NCI-H2196 (cell line): ENCODE results near the gene TGM1.

Experiments
- DNase-seq: peaks from one replicate; lab custom pipeline; 2025; ENCODE audit not compliant: unreplicated experiment; lab: John Stamatoyannopoulos, UW

TGM1 gene

DNA sequence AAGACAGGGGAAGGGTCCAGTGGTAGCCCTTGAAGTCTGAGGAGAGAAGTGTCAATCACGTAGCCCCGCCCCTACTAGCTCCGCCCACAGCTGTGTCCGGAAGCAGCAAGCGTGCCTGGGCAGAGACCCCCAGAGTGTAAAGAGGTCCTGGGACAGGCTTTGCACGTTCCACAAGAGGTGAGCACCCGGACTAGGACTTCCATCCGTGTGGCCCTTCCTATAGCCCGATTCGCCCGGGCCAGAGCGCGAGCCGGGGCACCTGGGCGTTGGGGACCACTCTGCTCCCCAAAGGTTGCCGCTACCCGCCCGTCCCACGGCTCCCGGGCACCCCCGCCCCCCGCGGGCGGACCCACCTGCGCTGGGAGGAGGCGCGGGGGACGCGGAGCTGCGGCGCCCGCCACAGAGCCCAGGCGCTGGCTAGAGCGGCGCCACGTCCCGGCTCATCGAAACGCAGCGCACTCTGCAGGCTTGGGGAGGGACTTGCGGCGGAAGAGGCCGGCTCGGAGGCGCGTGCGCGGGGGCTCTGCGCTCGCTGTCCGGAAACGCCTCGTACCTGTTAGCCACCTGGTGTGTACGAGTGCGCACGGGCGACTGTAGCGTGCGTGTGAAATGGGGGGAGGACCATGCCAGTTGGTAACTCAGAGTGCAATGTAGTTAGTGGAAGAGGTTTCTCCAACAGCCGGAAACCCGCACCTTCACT, 8.3 kb upstream of the TGM1 start, which contains the start of gene RABGGTA:
RABGGTA (minus strand) TSS at position 464 of the 700 bp plus-strand sequence. CDS start 482 bp downstream, outside the sequence.
- peak; percentile 92 for DNase-seq

DNA sequence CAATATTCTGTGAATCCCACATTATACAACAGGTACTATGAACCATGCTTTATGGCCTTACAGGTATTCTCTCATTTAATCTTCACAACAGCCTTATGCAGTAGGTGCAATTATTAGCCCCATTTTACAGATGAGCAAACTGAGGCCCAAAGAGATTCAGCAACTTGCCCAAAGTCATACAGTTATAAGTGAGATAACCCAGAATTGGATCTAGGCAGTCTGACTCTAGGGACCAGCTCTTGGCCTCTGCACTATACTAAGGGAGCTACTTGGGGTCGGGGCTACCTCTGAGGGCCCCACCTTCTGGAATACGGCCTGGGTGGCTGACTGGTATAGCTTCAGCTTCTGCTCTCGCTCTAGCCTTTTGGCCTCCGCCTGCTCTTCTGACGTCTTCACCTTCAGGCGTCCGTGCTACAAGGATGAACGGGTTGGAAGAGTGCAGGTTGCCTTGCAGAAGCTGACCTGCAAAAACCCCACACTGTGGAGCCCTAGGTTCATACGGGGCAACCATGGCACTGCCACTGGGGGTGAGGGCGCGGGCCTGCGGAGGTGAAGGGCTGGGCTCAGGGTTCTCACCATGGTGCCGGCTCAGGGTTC, 7.7 kb upstream of the TGM1 start:
- DNase-seq: peak; percentile 52

DNA sequence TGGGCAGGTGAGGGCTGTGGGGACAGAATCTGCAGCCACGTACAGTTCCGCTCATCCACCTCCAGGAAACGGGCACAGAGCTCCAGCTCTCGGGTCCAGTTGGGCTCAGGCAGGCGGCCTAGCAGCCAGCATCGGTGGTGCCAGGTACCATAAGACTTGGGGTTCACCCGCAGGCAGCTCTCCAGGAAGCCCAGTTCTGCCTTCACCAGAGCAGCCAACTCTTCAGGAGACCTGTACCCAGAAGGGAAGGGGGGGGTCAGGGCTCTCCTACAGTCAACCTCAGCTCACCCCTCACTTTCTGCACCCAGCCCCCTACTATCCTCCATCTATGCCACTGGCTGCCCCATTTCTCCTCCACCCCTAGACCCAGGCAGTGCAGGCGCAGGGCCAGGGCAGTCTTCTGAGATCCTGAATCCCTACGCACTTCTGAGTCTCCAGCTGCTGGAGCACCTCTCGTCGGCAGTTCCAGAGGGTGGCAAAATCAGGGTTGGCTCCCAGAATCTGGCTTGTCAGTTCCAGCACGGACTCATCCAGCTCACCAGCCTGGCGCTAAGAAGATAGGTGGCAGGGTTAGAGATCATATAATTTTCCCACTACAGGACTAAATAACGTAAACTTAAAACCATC, 7.0 kb upstream of the TGM1 start:
- no peak for DNase-seq

DNA sequence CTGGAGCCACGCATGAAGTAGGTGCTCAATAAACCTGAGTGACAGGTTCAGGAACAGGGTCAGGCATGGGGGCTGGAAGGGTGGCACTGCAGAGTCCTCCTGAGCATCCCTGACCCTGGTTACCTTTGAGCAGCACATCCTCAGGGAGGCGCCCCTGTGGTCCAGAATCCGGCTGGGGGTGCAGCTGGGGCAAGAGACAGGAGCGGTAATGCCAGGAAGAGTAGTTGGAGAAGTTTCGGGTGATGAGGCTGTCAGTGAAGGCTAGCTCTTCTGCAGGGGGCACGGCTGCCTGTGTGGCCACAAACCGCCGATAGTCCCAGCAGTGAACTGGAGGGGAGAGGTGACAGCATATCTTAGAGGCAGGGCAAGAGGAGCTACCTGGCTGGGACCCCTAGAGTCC, 6.4 kb upstream of the TGM1 start:
- no peak for DNase-seq

DNA sequence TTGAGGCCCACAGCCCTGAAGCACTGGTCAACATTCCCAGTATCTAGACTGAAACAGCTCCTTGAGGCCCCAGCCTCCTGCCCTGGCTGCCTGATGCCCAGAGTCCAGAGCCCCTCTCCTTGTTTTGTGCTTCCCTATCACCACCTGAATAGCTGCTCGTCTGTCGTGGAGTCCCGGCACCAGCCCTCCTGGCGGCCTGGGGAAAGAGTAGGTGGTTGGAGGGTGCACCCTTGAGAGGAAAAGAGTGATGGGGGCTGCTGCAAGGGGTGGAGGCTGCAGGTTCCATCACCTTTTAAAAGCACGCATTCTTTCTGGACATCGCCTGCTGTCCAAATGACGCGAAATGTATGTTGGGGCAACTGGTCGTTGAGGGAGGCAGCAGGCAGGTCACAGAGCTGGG, 5.2 kb upstream of the TGM1 start:
- no peak for DNase-seq

DNA sequence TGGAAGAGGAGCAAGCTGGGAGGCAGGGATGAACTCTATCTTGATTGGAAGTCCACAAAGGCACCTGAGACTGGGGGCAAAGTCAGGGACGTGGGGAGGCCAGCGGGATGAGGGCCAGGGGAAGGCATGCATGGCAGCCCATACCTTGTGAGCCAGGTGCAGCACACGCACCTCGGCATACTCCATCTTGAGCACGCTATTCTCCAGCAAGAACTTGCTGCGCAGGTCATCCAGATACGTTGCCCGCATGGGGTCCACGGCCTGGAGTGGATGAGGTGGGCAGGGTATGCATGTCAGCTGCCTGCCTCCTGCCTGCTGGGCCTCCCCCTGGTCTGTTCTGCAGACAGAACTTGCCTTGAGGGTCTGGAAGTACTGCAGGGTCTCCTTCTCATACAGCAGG, 4.5 kb upstream of the TGM1 start:
- no peak for DNase-seq

DNA sequence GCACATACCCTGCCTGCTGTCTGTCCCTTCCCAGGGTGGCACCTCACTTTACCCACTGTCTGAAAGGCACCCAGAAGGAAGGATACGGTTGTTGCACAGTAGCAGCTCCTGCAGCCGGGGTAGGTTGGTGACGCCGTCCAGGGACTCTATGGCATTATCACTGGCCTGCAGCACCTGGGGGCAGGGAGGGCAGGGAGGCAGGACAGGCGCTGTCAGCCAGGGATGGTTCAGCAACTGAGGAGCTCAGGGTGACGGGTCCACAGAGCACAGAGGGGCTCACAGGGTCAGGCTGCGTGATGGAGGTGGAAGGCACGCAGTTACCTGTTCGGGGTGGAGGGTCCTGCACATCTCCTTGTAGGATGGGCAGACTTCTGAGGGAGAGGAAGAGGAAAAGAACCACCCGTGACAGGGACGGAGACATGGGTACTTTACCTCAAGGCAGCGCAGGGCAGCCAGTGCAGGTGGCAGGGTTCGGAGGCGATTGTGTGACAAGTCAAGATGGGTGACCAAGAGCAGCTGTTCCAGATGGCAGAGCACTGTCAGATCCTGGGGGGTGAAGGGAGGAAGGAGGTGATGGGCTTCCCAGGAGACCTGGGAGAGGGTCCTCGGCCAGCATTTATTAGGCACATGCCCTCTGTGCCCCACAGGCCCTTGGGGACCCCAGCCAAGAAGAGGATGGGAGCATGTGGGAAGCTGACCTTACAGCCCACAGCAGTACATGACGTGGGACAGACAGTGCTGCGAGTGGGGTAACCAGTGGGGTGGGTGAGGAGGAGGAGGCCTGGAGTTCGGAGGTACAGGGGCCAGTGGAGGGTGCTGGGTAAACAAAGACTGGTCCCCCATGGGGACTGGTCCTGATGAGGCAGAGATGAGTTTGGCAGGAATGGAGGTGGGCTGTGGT, 3.6 kb upstream of the TGM1 start:
- DNase-seq: no peak

DNA sequence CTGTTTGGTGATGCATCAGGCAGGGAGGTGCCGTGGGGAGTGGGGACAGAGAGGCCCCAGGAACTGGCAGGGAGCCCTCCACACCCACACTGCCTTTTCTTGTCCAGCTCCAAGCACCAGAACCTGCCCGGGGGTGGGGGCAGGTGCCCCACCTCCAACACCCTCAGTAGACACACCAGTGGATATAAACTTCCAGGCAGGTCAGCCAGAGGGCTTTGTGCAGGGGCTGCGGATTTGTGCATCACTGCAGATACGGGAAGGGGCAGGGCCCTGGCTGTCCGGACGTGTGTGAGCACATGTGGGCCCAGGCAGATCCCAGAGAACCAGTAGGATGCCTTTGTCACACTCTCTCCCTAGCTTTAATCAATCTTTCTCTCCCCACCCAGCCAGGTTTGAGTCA, 1.3 kb upstream of the TGM1 start:
- DNase-seq: no peak

DNA sequence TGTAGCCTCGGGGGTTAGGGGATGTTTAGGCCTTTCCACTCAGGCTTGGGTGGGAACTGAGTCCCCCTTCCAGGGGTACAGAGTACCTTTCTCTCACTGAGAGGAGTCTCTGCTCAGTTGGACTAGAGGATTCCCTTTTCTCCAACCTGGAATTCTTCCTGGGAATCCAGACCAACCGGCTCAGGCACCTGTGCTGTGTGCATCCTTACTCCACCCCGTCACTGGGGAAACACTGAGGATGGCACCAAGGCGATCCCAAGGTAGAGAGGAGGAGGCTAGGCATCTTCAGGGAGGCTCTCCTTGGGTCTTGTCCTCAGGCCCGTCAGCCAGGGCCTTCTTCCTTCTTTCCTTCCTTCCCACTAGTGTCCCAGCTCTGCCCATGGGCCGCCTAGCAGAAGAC, 871 bp upstream of the TGM1 start:
- no peak for DNase-seq

DNA sequence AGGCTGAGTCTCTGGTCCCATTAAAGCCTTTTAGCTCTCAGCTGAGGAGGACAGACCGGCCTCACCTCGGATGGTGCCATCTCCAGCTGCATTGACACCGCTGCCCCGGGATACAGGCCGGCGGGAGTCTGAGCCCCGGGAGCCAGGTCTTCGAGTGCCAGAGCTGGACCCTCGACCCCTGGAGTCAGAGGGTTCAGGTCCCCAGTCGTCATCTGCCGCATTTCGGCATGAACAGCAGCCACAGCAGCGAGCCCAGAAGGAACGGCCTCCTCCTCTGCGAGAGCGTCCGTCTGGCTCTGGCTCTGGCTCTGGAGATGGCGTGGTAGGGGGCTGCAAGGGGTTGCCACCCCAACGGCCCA, 1.0 kb downstream of the TGM1 start:
- no peak for DNase-seq

DNA sequence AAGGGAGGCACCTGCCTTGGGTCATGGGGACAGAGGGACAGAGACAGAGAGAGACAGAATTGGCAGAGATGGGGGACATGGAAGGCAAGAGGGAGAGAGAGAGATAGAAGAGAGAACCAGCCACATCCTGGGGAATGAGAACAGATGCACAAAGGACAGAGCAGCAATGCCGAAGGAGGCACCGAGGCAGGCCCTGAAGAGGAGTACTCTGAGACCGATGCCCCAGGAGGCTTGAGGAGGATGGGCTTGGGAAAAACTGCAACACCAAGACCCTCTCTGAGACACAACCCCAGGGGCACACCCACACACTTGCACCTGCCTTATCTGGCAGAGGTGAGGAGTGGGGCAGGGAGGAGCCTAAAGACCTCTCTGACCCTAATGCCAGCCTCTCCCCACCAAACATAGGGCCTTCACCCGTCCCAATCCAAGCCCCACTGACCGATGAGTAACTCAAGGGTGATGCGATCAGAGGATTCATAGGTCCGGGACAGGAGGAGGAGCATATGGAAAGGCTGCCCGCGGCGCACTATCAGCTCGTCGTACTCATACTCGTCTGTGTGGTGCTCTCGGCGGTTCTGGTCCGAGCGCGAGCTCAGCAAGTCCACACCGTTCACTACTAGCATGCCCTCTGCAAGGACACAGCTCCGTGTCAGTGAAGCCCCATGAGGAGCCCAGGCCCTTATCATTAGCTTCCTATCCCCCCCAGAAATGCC, 1.6 kb downstream of the TGM1 start:
- DNase-seq: no peak

DNA sequence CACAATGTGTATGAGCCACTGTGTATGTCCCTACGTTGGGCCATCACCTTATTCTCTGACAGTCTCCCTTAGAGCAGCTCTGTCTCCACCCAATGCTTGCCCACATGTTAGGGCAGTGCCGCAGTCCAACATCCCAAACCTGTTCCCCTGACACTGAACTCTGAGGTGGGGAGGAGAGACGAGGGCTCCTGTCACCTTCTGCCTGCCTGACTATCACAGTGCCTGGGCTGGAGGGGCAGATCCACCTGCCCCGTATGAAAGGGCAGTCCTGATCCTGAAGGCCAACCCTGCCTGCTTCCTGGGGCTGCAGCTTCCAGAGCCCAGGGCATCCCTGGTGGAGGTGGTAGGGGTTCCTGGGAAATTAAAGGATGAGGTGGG, 2.2 kb downstream of the TGM1 start:
- DNase-seq: no peak

DNA sequence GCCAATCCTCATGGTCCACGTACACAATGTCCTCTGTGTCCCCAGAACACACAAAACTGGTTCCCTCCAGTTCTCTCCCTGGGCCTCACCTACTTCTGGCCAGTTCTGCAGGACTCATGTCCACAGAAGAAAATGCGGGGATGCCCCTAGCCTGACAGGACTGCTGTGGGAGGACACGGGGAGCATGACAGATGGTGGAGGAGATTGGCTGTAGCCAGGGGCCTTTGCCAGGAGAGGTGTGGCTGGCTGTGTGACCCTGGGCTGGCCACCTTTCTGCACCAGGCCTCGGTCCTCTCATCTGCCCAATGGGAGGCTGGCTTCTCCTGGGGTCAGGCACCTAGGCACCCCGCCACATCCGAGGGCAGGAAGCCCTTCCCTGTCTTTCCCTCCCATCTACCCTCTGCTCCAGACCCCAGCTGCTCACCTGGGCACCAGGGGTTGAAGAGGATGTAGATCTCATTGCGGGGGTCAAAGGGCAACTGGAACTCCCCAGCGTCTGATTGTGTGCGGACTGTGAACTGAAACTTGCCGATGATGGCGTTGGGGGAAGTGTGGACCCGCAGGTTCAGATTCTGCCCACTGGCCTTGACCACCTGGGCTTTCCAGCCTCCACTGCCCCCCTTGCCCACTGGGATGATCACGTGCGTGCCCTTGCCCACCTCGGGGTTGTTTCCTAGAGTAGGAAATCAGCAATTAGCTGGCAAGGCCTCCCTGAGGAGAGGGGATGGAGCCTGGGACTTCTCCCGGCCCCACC, 2.8 kb downstream of the TGM1 start:
- no peak for DNase-seq

DNA sequence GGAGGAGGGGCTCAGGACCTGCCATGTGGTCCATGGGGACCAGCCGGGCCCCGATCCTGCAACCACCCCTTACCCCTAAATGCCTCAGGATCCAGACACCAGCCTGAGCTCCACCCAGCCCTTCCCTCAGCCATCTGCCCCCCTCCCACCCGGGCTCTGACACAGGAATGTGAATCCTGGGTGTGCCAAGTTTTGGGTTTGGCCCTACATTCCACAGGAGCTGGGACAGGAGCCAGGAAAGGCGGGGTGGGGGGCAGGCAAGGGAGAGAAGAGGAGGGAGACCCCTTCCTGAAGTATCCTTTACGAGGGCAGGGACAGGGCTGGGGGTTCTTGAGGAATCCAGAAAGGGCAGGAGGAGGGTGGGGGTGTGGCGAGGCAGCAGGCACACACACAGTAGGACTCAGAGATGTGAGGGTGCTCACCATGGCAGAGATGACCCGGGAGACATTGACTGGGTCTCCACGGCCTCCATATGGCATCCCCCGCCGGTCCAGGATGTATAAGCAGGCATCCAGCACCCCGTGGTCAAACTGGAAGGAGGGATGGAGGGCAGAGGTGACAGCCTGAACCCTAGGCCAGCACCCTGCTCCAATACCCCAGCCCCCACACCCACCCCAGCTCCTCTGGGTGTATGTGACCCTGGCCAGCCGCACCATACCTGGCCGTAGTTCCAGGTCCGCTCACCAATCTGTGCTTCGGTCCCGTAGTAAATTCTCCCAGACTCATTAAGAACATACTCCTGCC, 3.5 kb downstream of the TGM1 start:
- no peak for DNase-seq

DNA sequence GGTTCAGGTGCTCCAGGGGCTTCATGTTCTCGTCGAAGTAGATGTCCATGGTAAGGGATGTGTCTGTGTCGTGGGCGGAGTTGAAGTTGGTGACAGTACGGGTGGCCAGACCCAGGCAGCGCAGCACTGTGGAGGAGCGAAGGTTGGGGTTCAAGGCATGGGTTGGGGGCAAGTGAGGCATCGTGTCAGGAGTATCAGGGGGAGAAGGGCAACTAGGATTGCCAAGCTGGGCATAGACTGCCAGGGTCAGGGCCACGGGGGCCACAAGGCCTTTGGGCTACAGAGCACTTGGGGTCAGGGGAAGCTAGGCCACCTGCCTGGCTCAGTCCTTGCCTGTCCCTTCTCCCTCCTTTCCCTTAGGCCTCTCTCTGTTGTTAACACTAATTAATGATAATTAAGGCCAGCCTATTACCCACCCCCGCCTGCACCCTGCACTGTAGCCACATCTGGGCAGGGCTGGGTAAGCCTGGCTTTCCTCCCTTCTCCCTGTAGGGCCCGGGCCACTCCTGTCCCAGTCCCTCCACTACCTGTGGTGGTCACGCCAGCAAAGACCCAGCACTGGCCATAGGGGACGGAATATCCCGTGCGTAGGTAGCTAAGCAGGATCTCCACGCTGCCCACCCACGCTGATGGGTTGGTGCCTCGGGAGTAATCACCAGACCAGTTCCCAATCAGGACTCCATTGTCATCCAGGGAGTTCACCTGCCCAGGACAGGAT, 4.3 kb downstream of the TGM1 start:
- no peak for DNase-seq

DNA sequence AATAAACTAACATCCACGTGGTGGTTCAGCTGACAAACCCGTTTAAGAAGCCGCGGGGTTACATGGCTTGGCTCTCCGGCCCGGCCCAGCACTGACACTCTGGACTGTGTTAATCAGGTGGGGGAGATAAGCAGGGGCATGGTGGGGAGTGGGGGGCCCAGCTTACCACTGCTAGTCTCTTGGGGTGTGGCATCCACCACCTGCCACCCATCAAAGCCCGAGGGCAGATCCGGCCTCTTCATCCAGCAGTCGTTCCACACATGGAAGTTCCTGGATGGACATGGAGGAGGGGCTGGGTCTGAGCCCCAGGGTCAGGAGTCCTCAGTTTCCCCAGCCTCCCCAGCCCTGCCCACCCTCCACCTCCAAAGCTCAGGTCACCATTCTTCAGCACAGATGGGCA, 4.9 kb downstream of the TGM1 start:
- no peak for DNase-seq

DNA sequence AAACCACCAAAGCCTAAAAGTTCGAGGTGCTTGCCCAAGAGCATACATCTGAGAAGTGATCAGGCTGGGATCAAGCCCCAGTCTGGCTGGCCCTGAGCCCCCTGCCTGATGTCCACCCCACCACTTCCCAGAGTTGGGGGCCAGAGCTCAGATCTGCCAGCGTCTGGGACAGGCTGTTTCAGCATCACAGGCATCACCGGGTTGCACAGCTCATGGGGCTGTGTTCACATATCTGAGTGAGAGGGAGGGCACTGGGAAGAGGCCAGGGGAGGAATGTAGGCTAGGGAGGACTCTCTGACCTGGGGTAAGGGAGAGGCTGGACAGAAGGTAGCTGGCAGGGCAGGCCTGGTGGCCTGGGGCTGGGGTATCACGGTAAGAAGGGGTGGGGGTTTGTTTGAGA, 6.0 kb downstream of the TGM1 start:
- no peak for DNase-seq

DNA sequence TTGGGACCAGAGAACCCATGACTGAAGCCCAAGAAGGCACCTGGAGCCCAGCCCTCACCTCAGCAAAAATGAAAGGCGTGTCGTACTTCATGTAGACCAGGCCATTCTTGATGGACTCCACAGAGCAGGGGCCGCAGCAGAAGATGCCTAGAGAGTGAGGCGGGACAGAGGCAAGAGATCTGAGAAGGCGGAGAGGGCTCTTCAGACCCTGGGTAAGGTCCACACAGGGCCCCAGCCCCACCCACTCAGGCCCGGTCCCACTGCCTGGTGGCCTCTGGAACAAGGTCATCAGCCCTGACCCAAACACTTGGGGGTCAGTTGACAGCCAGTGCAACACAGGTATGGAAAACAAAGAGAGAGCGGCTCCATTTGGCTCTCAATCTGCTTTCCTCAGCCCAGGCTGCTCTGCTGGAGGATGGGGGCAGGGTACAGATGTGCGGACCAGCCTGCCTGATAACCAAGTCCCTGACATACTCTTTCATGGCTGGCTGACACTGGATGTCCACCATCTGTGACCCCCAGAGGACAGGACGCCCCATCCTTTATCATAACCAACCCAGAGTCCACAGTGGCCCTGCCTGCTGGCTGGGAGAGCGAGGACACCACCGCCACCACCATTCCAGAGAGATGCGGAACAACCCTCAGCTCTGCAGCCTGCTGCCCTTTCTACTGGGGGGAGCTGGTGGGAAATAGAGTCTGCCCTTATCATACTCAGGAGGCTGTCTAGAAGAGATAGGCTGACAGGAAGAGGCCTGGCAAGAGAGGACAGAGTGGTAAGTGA, 6.9 kb downstream of the TGM1 start:
- no peak for DNase-seq
